Osteocyte (in vitro differentiated cells): ENCODE measurements around the gene TSPAN31. TPM values are rescaled to one million over a fixed set of nuclear protein-coding genes. Genes with fewer than 3 reads are reported as not detected.

Experiments used
- DNase-seq: peaks from one replicate; pipeline ENCODE4 v3.0.0; 2021; ENCODE audit warnings: mixed read lengths; ENCODE audit not compliant: unreplicated experiment; ENCODE audit errors: extremely low spot score
- H3K27ac Mint-ChIP-seq: one replicate; pipeline ENCODE4 v1.8.0; 2021; ENCODE audit warnings: mild to moderate bottlenecking, mixed read lengths; ENCODE audit not compliant: unreplicated experiment
- H3K27me3 Mint-ChIP-seq: one replicate; pipeline ENCODE4 v1.8.0; 2021; ENCODE audit warnings: mixed read lengths; ENCODE audit not compliant: unreplicated experiment
- H3K36me3 Mint-ChIP-seq: one replicate; pipeline ENCODE4 v1.8.0; 2021; ENCODE audit warnings: mixed read lengths; ENCODE audit not compliant: unreplicated experiment
- H3K4me1 Mint-ChIP-seq: one replicate; pipeline ENCODE4 v1.8.0; 2021; ENCODE audit warnings: mixed read lengths; ENCODE audit not compliant: unreplicated experiment
- H3K4me3 Mint-ChIP-seq: one replicate; pipeline ENCODE4 v1.8.0; 2021; ENCODE audit warnings: mild to moderate bottlenecking, moderate library complexity, mixed read lengths; ENCODE audit not compliant: unreplicated experiment
- H3K9me3 Mint-ChIP-seq: one replicate; pipeline ENCODE4 v1.8.0; 2021; ENCODE audit warnings: mixed read lengths; ENCODE audit not compliant: unreplicated experiment
- CTCF ChIP-seq: fragments of 200-600 bp; sonication (generic); IDR thresholded peaks from 2 replicates; pipeline ENCODE4 v1.5.0; 2021; ENCODE audit warnings: antibody characterized with exemption, mild to moderate bottlenecking, moderate library complexity
- total RNA-seq: library from RNA; stranded (reverse); gene quantifications from 2 replicates; pipeline ENCODE4 v1.2.1, GENCODE V29; 2021

The TSPAN31 gene
- total RNA-seq, 1 donor from 2014 or later, result 36.2 TPM

GRCh38 chr12:57763881-57764661, 19.2 kb downstream of the TSPAN31 start:
- no peak for TF ChIP-seq CTCF
- peak overlapping the region; percentile 28 for H3K4me3 Mint-ChIP-seq
- H3K4me1 Mint-ChIP-seq, result peaks cover 21% of the 10 kb centered on the region
- H3K36me3 Mint-ChIP-seq, result peaks cover 9% of the 10 kb centered on the region
- H3K27ac Mint-ChIP-seq, result no peak overlapping the region
- no peaks in the 10 kb centered on the region for H3K9me3 Mint-ChIP-seq
- H3K27me3 Mint-ChIP-seq, result peaks cover 33% of the 10 kb centered on the region
- no peak for DNase-seq

- Mint-ChIP-seq H3K4me3 (peak overlapping the region; percentile 28), H3K9me3 (no peaks in the 10 kb centered on the region), H3K36me3 (peaks cover 6% of the 10 kb centered on the region), H3K27ac (no peak overlapping the region), H3K4me1 (peaks cover 21% of the 10 kb centered on the region), H3K27me3 (peaks cover 33% of the 10 kb centered on the region)
- DNase-seq, result no peak
- TF ChIP-seq CTCF, result no peak
Observed at GRCh38 chr12:57764662-57765002, 19.8 kb downstream of the TSPAN31 start.

DNA sequence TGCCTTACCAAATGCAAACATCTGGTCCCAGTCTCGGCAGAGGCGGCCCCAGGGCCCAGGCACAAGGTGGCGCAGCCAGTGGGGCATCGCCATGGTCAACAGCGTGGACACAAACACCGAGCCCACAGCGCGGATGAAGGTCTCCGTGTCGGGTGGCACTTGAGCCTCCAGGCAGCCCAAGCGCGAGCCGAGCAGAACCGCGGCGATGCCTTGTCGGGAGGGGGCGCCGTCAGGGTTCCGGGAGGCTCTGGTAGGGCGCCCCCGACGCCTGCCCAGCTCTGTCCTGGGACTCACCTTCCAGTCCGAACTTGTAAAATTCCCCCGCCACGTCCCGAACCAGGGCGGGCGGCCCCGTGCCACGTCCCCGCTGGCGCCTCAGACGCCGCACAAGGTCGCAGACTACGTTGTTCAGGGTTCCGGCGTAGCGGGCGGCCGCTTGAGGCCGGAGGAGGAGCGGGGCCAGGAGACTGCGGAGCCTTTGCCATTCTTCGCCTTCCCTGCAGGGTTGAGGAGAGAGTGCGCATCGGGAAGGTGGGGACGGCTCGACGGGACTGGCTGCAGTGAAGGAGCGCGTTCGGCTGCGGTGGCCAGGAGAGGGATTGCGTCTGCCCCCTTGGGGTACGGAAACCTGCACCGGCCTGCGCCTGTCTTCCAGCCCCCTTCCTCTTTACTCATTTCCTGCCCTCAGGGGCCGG, 20.3 kb downstream of the TSPAN31 start:
- H3K4me1 Mint-ChIP-seq, result peaks cover 21% of the 10 kb centered on the region
- no peak overlapping the region for H3K27ac Mint-ChIP-seq
- no peak for DNase-seq
- H3K4me3 Mint-ChIP-seq, result peak overlapping the region; percentile 67
- TF ChIP-seq CTCF, result peak; percentile 50
- H3K27me3 Mint-ChIP-seq, result peaks cover 33% of the 10 kb centered on the region
- H3K36me3 Mint-ChIP-seq, result peaks cover 6% of the 10 kb centered on the region
- no peaks in the 10 kb centered on the region for H3K9me3 Mint-ChIP-seq

DNA sequence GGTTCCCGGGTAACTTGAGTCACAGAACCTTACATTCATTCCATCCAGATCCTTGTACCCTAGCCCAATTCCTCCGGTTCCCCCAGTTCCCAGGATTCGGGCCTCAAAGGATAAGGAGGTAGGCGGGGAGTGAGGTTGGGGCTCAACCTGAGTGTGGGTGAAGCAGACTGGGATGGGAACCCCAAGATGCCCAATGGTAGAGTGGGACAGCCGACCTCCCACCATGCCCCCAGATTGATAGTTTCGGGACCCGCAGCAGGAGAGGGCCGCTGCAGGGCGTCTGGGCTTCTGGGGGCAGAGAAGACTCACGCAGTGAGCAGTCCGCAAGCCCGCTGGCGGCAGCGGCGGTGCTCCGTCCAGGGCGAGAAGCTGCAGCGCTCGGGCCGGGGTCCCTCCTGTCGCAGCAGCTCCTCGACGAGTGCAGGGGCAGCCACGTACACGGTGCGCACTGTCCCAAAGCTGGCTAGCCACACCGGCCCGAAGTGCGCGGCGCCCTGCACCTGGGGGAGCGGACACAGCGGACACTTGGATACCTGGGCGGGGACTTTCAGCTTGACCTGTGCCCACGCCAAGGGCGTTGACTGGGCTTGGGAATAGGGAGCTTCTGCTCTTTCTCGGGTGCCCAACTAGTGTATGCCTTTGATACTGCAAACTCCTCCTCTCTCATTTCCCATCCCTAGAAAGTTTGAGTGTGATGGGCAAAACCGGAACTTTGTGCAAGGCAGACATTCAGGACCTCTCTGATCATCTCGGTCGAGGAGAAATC, 21.0 kb downstream of the TSPAN31 start:
- no peak for TF ChIP-seq CTCF
- no peaks in the 10 kb centered on the region for H3K9me3 Mint-ChIP-seq
- H3K36me3 Mint-ChIP-seq, result peaks cover 6% of the 10 kb centered on the region
- H3K4me1 Mint-ChIP-seq, result peaks cover 21% of the 10 kb centered on the region
- no peak for DNase-seq
- peak overlapping the region; percentile 67 for H3K4me3 Mint-ChIP-seq
- H3K27ac Mint-ChIP-seq, result no peak overlapping the region
- H3K27me3 Mint-ChIP-seq, result peaks cover 33% of the 10 kb centered on the region
